Stimulated activated CD8-positive, alpha-beta memory T cell treated with anti-CD3 and anti-CD28 coated beads, Interleukin-2, amount 100 ng/mL, for 1 hour (primary cell): ENCODE results near the gene GAA.

Experiments
- DNase-seq, 2 donors: peaks; one replicate each; pipeline ENCODE4 v3.0.0-alpha.2; 2020; ENCODE audit warnings: low read depth in 2 of 2

The GAA gene

GRCh38 chr17:80117491-80118401 is 16.4 kb downstream of the GAA start:
- no peak for DNase-seq

GRCh38 chr17:80118601-80119270 is 17.4 kb downstream of the GAA start:
- no peak for DNase-seq

DNA sequence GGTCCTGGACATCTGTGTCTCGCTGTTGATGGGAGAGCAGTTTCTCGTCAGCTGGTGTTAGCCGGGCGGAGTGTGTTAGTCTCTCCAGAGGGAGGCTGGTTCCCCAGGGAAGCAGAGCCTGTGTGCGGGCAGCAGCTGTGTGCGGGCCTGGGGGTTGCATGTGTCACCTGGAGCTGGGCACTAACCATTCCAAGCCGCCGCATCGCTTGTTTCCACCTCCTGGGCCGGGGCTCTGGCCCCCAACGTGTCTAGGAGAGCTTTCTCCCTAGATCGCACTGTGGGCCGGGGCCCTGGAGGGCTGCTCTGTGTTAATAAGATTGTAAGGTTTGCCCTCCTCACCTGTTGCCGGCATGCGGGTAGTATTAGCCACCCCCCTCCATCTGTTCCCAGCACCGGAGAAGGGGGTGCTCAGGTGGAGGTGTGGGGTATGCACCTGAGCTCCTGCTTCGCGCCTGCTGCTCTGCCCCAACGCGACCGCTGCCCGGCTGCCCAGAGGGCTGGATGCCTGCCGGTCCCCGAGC is 17.9 kb downstream of the GAA start:
- DNase-seq = no peak

DNA sequence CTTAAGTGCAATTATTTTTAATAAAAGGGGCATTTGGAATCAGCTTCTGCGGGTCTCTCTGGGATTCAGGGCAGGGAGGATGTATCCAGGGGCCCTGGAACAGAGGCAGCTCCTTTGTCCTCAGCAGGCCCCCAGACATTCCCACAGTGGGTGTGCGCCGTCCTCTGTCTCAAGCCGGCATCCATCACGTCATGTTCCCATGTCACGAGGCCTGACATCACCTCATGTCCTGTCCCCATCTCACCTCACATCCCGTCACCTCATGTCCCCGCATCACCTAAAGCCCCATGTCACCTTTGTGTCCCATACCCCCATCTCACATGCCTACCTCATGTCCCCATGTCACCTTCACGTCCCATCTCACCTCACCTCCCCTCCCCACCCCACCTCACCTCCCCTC is 18.5 kb downstream of the GAA start:
- no peak for DNase-seq

DNA sequence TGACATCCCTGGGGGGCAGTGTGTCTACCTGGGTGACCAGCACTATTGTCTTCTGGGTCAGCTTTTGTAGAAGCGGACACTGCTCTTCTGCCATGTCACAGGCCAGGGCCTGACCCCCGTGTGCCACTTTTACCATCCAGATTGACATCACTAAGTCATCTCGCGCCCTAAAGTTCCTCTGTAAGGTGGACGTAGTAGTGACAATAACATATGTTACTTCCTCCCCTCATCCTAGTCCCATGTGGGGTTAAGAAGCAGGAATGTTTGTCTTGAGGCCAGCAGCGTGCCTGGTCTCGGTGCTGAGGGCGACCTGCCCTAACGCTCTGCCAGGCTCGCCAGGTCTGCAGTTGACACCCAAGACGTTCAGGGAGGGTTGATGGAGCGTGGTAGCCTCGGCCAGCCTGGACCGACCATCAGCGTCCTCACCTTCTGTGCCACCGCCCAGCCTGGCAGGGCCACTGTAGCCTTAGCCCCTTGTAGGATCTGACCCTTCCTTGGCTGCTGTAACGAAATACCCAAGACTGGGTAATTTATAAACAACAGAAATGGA is 20.7 kb downstream of the GAA start:
- DNase-seq = no peak

DNA sequence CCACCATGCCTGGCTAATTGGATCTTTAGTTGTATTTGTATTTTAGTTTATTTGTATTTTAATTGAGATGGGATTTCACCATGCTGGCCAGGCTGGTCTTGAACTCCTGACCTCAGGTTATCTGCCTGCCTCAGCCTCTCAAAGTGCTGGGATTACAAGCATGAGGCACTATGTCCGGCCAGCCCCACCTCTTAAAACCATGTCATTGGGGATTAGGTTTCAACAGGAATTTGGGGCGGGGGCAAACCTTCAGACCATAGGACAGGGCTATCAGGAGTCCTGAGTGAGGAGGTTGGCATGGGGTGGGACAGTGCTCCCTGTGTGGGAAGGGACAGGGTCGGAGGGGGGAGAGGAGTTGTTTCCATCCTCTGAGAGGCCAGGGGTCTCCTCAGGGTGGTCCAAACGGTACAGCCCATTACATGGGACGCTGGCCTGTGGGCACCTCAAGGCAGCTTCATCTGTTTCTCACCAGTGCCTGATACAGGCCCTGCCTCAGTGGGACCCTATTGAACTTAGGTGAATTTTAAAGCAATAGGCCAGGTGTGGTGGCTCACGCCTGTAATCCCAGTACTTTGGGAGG is 21.6 kb downstream of the GAA start:
- no peak for DNase-seq

- DNase-seq = no peak
These were observed 22.4 kb downstream of the GAA start for GRCh38 chr17:80123791-80124190.

DNA sequence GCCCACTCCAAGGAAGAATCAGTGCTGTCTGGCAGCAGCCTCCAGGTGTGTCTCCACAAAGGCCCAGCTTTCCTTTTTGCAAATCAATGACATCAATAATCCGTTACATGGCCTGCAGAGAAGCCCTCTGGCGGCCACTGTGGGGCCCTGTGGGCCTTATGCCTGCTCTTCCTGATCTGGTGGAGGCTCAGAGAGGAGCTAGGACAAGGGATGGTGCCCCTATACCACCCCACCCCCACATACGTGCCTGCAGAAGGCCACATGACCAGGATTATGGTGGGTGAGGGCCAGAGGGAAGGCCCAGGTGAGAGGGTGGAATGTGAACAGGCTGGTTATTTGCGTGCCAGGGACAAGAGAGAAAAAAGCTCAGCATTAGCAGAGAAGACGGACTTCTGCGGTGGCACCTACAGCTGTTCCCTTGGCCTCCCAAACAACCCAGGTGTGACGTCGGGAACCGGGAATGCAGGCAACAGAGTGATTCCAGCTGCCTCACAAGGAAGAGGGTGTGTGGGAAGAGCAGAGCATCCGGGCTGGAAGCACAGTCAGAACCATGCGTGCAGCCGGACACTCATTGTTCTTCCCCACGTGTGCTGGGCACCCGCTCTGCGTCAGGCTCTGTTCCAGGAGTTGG is 23.1 kb downstream of the GAA start:
- no peak for DNase-seq

DNA sequence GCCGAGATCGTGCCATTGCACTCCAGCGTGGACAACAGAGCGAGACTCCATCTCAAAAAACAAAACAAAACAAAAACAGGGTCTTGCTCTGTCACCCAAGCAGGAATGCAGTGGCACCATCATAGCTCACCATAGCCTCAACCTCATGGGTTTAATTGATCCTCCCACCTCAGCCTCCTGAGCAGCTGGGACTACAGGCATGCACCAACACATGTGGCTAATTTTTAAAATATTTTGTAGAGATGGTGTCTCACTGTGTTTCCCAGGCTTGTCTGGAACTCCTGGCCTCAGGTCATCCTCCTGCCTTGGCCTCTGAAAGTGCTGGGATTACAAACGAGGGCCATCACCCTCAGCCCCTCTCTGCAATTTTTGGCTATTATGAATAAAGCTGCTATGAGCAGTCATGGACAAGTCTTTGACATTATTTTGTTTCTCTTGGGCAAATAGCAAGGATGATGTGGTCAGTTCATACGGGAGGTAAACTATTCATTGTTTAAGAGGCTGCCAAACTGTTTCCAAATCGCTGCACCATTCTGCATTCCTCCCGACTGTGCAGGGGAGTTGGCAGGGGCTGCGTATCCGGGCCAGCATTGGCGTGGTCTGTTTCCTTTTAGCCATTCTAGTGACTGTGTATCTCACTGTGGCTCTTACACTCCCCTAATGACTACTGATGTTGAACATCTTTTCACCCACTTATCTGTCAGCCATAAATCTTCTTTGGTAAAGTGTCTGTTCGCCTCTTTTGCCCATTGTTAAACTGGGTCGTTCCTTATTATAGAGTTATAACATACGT is 24.5 kb downstream of the GAA start:
- no peak for DNase-seq

DNA sequence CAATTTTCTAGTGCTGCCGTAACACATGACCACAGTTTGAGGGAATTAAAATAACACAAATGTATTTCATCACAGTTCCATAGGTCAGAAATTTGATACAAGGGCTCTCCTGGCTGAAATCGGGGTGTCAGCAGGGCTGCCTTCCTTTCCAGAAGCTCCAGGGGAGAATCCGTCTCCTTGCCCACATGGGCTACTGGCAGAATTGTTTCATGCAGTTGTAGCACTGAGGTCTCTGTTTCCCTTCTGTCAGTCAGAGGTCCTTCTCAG is 25.0 kb downstream of the GAA start:
- no peak for DNase-seq

DNA sequence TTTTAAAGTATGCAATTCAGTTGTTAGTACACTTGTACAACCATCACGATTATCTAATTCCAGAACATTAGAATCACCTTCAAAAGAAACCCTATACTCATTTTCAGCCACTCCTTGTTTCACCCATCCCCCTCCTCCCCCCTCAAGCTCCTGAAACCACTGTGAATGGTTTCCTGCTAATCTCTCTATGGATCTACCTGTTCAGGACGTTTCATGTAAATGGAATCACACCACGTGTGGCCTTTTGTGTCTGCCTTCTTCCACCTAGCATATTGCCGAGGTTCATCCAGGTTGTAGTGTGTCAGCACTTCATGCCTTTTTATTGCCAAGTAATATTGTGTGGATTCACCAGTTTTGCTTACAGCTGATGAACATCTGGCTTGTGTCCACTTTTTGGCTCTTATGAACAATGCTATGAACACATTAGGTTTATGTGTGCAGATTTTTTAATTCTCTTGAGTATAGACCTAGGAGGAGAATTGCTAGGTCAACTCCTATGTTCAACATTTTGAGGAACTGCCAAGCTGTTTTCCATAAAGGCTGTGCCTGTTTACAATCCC is 27.7 kb downstream of the GAA start:
- DNase-seq = no peak

GRCh38 chr17:80130992-80131391 is 29.6 kb downstream of the GAA start:
- no peak for DNase-seq

DNA sequence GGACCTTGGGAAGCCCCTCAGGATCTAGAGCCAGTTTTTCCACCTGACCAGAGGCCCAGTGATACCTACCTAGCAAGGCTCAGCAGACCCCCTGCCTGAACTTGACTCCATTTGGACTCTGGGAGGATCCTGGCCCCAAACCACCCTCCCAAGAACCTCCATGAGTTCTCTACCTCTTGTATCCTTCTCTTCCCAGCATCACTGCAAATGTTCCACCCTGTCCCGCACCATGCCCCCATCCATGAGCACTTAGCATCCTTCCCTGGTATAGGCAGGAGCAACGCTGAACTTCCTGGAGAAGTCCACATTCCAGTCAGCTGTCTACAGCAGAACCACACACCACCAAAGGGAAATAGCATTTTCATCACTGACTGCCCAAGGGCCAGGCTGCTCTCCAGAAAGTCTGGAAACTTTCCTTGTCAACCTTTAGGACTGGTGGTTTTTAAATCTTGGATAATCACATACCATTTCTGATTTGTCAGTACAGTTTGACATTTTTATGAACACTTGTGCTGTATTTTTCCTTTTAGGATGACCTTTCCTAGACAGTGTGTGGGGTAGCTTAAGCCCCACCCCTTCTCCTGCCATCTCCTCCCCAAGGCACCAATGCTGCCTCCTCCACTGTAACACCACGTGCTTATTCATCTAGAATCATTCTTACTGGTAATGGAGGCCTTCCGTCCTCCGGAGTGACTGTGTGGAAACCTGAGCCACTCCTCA is 31.7 kb downstream of the GAA start:
- no peak for DNase-seq

DNA sequence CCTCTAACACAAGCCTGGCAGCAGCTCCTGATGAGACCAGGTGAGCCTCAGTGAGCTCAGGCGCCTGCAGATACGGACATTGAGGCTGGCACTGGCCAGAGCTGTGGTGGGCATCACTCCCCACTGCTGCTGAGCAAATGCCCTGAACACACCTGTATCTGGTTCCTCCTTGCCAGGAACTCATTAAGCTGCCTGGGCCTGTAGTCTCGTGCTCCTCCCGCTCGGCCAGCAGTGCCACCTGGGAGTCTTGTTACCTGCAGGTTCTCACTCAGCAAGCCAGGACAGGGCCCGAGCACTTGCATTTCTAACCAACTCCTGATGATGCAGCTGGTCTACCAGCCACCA is 32.2 kb downstream of the GAA start:
- no peak for DNase-seq

- no peak for DNase-seq
These were observed 35.8 kb downstream of the GAA start for GRCh38 chr17:80137131-80137530.

DNA sequence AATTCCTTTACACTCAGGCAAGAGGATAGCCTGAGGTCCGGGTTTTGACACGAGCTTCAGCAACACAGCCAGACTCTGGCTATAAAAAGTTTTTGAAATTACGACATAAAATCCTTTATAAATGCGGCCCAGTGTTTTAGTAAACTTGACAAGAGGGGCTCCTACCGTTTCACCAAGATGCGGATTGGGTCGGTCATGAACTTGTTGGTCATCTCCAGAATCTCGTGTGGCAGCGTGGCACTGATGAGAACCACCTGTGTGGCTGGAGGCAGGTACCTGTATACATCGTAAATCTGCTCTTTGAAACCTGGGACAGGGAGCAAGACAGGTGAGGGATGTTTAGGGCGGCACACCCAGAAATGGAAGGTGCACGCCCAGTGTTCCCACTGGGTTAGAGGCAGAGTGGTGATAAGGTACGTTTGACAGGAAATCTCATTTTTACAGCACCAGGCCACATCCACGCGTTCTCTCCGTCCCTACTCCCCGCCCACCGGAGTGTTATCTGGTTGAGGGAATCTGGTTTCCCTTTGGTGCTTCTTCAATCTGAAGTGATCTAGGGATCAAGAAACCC is 37.6 kb downstream of the GAA start:
- DNase-seq = no peak

- no peak for DNase-seq
These were observed 40.2 kb downstream of the GAA start for GRCh38 chr17:80141463-80142165.

DNA sequence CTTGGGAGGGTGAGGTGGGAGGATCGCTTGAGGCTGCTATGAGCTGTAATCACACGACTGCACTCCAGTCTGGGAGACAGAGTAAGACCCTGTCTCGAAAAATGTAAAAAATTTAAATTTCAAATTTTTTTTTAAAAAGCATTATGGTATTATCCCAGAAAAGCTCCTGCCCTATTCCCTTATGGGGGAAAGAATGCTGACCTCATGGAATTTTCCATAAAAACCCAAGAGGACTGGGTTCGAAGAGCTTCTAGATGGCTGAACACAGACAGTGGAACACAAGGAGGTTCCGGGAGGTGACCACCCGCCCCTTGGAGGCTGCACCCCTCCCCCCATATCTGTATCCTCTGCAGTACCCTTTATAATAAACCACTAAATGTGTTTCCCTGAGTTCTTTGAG is 41.5 kb downstream of the GAA start:
- DNase-seq = no peak
